PC-3 (cell line): ENCODE measurements around the gene DDIT4L.

Experiments
- CTCF ChIP-seq: fragments of 300-600 bp; sonication (generic); conservative IDR thresholded peaks from 2 replicates; pipeline ENCODE4 v1.5.1; 2017; ENCODE audit warnings: antibody characterized with exemption, low read depth, mild to moderate bottlenecking, low read length
- EZH2phosphoT487 ChIP-seq: fragments of 300-600 bp; sonication (generic); IDR thresholded peaks from 2 replicates; pipeline ENCODE4 v1.6.1; 2018; ENCODE audit warnings: mild to moderate bottlenecking, antibody characterized with exemption, low read length, borderline replicate concordance

GRCh38 chr4:100177855-100178254 lies 12.4 kb downstream of the DDIT4L start:
- TF ChIP-seq CTCF (no peak), EZH2phosphoT487 (no peak)
